ENCODE data around the gene PTCSC3.

The PTCSC3 gene

GRCh38 chr14:36176524-36176923 lies at the start of gene PTCSC3:
TSS of gene PTCSC3 (minus strand) at chr14:36176722.
- POLR2A ChIA-PET: no interaction called here
- TF ChIP-seq SP1 (IDR thresholded peaks at IDR 0.05): no peak
- no peak for TF ChIP-seq FOXA1 (IDR thresholded peaks at IDR 0.05)
- no peak for TF ChIP-seq ARNT (IDR thresholded peaks at IDR 0.05)
- TF ChIP-seq BHLHE40 (IDR thresholded peaks at IDR 0.05; ENCODE audit: borderline replicate concordance): no peak
- TF ChIP-seq NFRKB (IDR thresholded peaks at IDR 0.05): no peak
- no peak for TF ChIP-seq LEF1 (IDR thresholded peaks at IDR 0.05; ENCODE audit: borderline replicate concordance)
- TF ChIP-seq FOXM1 (IDR thresholded peaks at IDR 0.05; ENCODE audit: borderline replicate concordance): no peak
- no peak for TF ChIP-seq CTBP1 (IDR thresholded peaks at IDR 0.05; ENCODE audit: borderline replicate concordance)
- no peak for TF ChIP-seq PKNOX1 (IDR thresholded peaks at IDR 0.05)
- TF ChIP-seq ZNF384 (IDR thresholded peaks at IDR 0.05): no peak
- TF ChIP-seq ELF4 (IDR thresholded peaks at IDR 0.05): no peak
- no peak for TF ChIP-seq HDGF (IDR thresholded peaks at IDR 0.05; ENCODE audit: borderline replicate concordance)
- no peak for TF ChIP-seq L3MBTL2 (conservative IDR thresholded peaks at IDR 0.05)
- no peak for TF ChIP-seq TARDBP (IDR thresholded peaks at IDR 0.05)
- TF ChIP-seq FOXK2 (IDR thresholded peaks at IDR 0.05): no peak
- TF ChIP-seq SUZ12 (IDR thresholded peaks at IDR 0.05): no peak
- CTCF ChIA-PET: no interaction called here
- DNase-seq (ENCODE audit: extremely low spot score): no peak

GRCh38 chr14:36226164-36226563 lies 49.6 kb upstream of the PTCSC3 start:
- POLR2A ChIA-PET: no interaction called here
- CTCF ChIA-PET: no interaction called here
- DNase-seq (ENCODE audit: extremely low spot score): no peak

GRCh38 chr14:36224176-36224575 lies 47.7 kb upstream of the PTCSC3 start:
- TF ChIP-seq FOXK2 (IDR thresholded peaks at IDR 0.05): no peak
- TF ChIP-seq TARDBP (IDR thresholded peaks at IDR 0.05): no peak
- no peak for TF ChIP-seq FOXM1 (IDR thresholded peaks at IDR 0.05; ENCODE audit: borderline replicate concordance)
- no peak for TF ChIP-seq FOXA1 (IDR thresholded peaks at IDR 0.05)
- no peak for TF ChIP-seq PKNOX1 (IDR thresholded peaks at IDR 0.05)
- TF ChIP-seq SP1 (IDR thresholded peaks at IDR 0.05): no peak
- ChIA-PET CTCF (no interaction called here), POLR2A (no interaction called here)
- DNase-seq (ENCODE audit: extremely low spot score): no peak

More at GRCh38 chr14:36226164-36226563, 49.6 kb upstream of the PTCSC3 start:
- TF ChIP-seq SP1 (IDR thresholded peaks at IDR 0.05) (no peak), HDGF (IDR thresholded peaks at IDR 0.05; ENCODE audit: borderline replicate concordance) (no peak), FOXM1 (IDR thresholded peaks at IDR 0.05; ENCODE audit: borderline replicate concordance) (no peak), LEF1 (IDR thresholded peaks at IDR 0.05; ENCODE audit: borderline replicate concordance) (no peak), FOXK2 (IDR thresholded peaks at IDR 0.05) (no peak), NFRKB (IDR thresholded peaks at IDR 0.05) (no peak), CTBP1 (IDR thresholded peaks at IDR 0.05; ENCODE audit: borderline replicate concordance) (no peak), ARNT (IDR thresholded peaks at IDR 0.05) (no peak), L3MBTL2 (conservative IDR thresholded peaks at IDR 0.05) (no peak), PKNOX1 (IDR thresholded peaks at IDR 0.05) (no peak), FOXA1 (IDR thresholded peaks at IDR 0.05) (no peak), SUZ12 (IDR thresholded peaks at IDR 0.05) (no peak), ZNF384 (IDR thresholded peaks at IDR 0.05) (no peak), BHLHE40 (IDR thresholded peaks at IDR 0.05; ENCODE audit: borderline replicate concordance) (no peak), ELF4 (IDR thresholded peaks at IDR 0.05) (no peak), TARDBP (IDR thresholded peaks at IDR 0.05) (no peak)

- CTCF ChIA-PET: no interaction called here
- POLR2A ChIA-PET: no interaction called here
- TF ChIP-seq TARDBP (IDR thresholded peaks at IDR 0.05): no peak
- no peak for TF ChIP-seq SP1 (IDR thresholded peaks at IDR 0.05)
- TF ChIP-seq NFRKB (IDR thresholded peaks at IDR 0.05): no peak
- TF ChIP-seq LEF1 (IDR thresholded peaks at IDR 0.05; ENCODE audit: borderline replicate concordance): no peak
- no peak for TF ChIP-seq CTBP1 (IDR thresholded peaks at IDR 0.05; ENCODE audit: borderline replicate concordance)
- TF ChIP-seq PKNOX1 (IDR thresholded peaks at IDR 0.05): no peak
- no peak for TF ChIP-seq FOXA1 (IDR thresholded peaks at IDR 0.05)
- no peak for TF ChIP-seq FOXK2 (IDR thresholded peaks at IDR 0.05)
- no peak for TF ChIP-seq FOXM1 (IDR thresholded peaks at IDR 0.05; ENCODE audit: borderline replicate concordance)
- TF ChIP-seq BHLHE40 (IDR thresholded peaks at IDR 0.05; ENCODE audit: borderline replicate concordance): no peak
- DNase-seq (ENCODE audit: extremely low spot score): no peak
Observed at GRCh38 chr14:36223558-36223957, 47.0 kb upstream of the PTCSC3 start.

GRCh38 chr14:36222952-36223468 lies 46.5 kb upstream of the PTCSC3 start:
- TF ChIP-seq HDGF (IDR thresholded peaks at IDR 0.05; ENCODE audit: borderline replicate concordance) (no peak), CTBP1 (IDR thresholded peaks at IDR 0.05; ENCODE audit: borderline replicate concordance) (no peak), NFRKB (IDR thresholded peaks at IDR 0.05) (no peak), SP1 (IDR thresholded peaks at IDR 0.05) (no peak), TARDBP (IDR thresholded peaks at IDR 0.05) (no peak), BHLHE40 (IDR thresholded peaks at IDR 0.05; ENCODE audit: borderline replicate concordance) (no peak), LEF1 (IDR thresholded peaks at IDR 0.05; ENCODE audit: borderline replicate concordance) (no peak), SUZ12 (IDR thresholded peaks at IDR 0.05) (no peak), FOXA1 (IDR thresholded peaks at IDR 0.05) (no peak), PKNOX1 (IDR thresholded peaks at IDR 0.05) (no peak), ZNF384 (IDR thresholded peaks at IDR 0.05) (no peak), ARNT (IDR thresholded peaks at IDR 0.05) (no peak), FOXK2 (IDR thresholded peaks at IDR 0.05) (no peak), ELF4 (IDR thresholded peaks at IDR 0.05) (no peak), FOXM1 (IDR thresholded peaks at IDR 0.05; ENCODE audit: borderline replicate concordance) (no peak), L3MBTL2 (conservative IDR thresholded peaks at IDR 0.05) (no peak)
- DNase-seq (ENCODE audit: extremely low spot score): no peak
- CTCF ChIA-PET: no interaction called here
- POLR2A ChIA-PET: interaction anchor here (0.6 kb wide), 1 partner anchor 73 kb away, joined by 3 read pairs; no protein-coding TSS in a partner anchor

All from HEK293T (cell line).